Right lobe of liver (tissue), 4 donors: Measurements from ENCODE around the gene TRIM63.

Experiments used
- POLR2A ChIP-seq: fragments of 450-650 bp; IDR thresholded peaks from one replicate; pipeline ENCODE4 v1.6.1; 2017; ENCODE audit warnings: antibody characterized with exemption, mild to moderate bottlenecking
- TF ChIP-seq, protein P1 (sequence below), 4 donors: fragments of 200-600 bp in 3 of 4; fragments of 450-650 bp in 1 of 4; IDR thresholded peaks; one replicate each; pipeline versions ENCODE4 v1.5.1 to v1.8.0; 2016 to 2022; ENCODE audit warnings: antibody characterized with exemption in 4 of 4, mild to moderate bottlenecking in 2 of 4
- donor health status: DM: no; HTN: no; CAD: no.
- donor health status: DM: no; HTN: no; CAD: no.
- donor health status: DM: no; HTN: yes; CAD: no.

DNA sequence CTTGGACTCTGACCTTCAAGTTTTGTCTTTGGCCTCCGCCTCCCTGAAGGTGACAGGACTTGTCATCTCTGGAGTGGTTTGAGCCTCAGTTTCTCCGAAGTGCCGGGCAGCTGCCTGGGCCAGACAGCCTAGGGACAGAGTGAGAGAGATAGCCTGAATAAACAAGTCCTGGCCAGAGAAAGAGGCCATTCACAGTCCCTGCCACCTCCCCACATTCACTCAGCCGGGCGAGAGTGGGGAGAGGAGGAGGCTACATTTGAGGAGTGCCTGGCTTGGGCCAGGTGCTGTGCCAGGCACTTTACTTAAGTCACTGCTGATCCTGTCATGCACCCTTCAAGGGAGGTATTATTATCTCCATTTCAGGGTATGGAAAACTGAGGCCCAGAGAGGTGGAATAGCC, 42.4 kb downstream of the TRIM63 start:
- TF ChIP-seq, protein P1, sequence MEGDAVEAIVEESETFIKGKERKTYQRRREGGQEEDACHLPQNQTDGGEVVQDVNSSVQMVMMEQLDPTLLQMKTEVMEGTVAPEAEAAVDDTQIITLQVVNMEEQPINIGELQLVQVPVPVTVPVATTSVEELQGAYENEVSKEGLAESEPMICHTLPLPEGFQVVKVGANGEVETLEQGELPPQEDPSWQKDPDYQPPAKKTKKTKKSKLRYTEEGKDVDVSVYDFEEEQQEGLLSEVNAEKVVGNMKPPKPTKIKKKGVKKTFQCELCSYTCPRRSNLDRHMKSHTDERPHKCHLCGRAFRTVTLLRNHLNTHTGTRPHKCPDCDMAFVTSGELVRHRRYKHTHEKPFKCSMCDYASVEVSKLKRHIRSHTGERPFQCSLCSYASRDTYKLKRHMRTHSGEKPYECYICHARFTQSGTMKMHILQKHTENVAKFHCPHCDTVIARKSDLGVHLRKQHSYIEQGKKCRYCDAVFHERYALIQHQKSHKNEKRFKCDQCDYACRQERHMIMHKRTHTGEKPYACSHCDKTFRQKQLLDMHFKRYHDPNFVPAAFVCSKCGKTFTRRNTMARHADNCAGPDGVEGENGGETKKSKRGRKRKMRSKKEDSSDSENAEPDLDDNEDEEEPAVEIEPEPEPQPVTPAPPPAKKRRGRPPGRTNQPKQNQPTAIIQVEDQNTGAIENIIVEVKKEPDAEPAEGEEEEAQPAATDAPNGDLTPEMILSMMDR (IDR thresholded peaks at IDR 0.05), result no peak
- no peak for TF ChIP-seq POLR2A
